K562 (cell line): ENCODE results near the gene PTH2.

Source experiments
- ADNP ChIP-seq: fragments of 200-800 bp; sonication (Bioruptor generic); IDR thresholded peaks from 2 replicates; pipeline ENCODE4 v1.6.1; 2016; ENCODE audit warnings: missing genetic modification characterization, missing compliant biosample characterization
- CCAR2 ChIP-seq: fragments of 200-400 bp; formaldehyde crosslinking; IDR thresholded peaks from 2 replicates; pipeline ENCODE4 v1.6.1; 2017; ENCODE audit warnings: mild to moderate bottlenecking, low read depth, low read length
- CEBPZ ChIP-seq: fragments of 150-350 bp; IDR thresholded peaks from 2 replicates; pipeline ENCODE4 v1.6.1; 2014; ENCODE audit warnings: low read depth, mild to moderate bottlenecking, low read length, borderline replicate concordance
- EZH2 ChIP-seq: IDR thresholded peaks from 2 replicates; pipeline ENCODE4 v1.6.1; 2012; ENCODE audit warnings: low read depth, mild to moderate bottlenecking, inconsistent platforms, low read length, borderline replicate concordance
- FOSL1 ChIP-seq: fragments of 200-800 bp; sonication (Bioruptor generic); conservative IDR thresholded peaks from 2 replicates; pipeline ENCODE4 v1.6.1; 2016; ENCODE audit warnings: missing genetic modification characterization, missing compliant biosample characterization
- HNRNPLL ChIP-seq: fragments of 200-400 bp; formaldehyde crosslinking; IDR thresholded peaks from 2 replicates; pipeline ENCODE4 v1.6.1; 2017; ENCODE audit warnings: low read length, low read depth, mild to moderate bottlenecking; ENCODE audit not compliant: poor library complexity, severe bottlenecking
- NRF1 ChIP-seq, 2 experiments: fragments of 450-650 bp; IDR thresholded peaks in 1 of 2; conservative IDR thresholded peaks in 1 of 2; 2 replicates each; pipeline ENCODE4 v1.6.1; 2014; ENCODE audit warnings: mild to moderate bottlenecking in 2 of 2
- RAD21 ChIP-seq, 2 experiments: fragments of 250-450 bp in 1 of 2; fragments of 450-650 bp in 1 of 2; sonication (Bioruptor Pico) in 1 of 2; formaldehyde crosslinking in 1 of 2; IDR thresholded peaks in 1 of 2; conservative IDR thresholded peaks in 1 of 2; 2 replicates each; pipeline versions ENCODE4 v1.4.0 to v1.8.0; 2020 to 2022; ENCODE audit warnings: mild to moderate bottlenecking in 2 of 2, moderate library complexity in 1 of 2
- ZNF830 ChIP-seq: fragments of 250-450 bp; sonication (Bioruptor Pico); IDR thresholded peaks from 2 replicates; pipeline ENCODE4 v1.5.0; 2021; ENCODE audit warnings: mild to moderate bottlenecking

- TF ChIP-seq NRF1 (conservative IDR thresholded peaks at IDR 0.05 in 1 of 2, IDR thresholded peaks at IDR 0.05 in 1 of 2) (no peak), ADNP (no peak), EZH2 (no peak), HNRNPLL (no peak), FOSL1 (tag) (no peak), CEBPZ (no peak), RAD21 (CRISPR knock-in tag; conservative IDR thresholded peaks at IDR 0.05 in 1 of 2, IDR thresholded peaks at IDR 0.05 in 1 of 2) (no peak), ZNF830 (CRISPR knock-in tag) (no peak), CCAR2 (no peak)
Observed at GRCh38 chr19:49455773-49456172, 32.5 kb upstream of the PTH2 start.
